Activated naive CD4-positive, alpha-beta T cell treated with anti-CD3 and anti-CD28 coated beads, Interleukin-2, amount 50 U/mL, for 72 hours (primary cell): ENCODE data around the gene FSIP1. TPM values are rescaled to one million over a fixed set of nuclear protein-coding genes. Genes with fewer than 3 reads are reported as not detected.

Experiments
- ATAC-seq, 2 donors: fragments of 150-1000 bp; cut with Tn5 transposase; 2 replicates each; pipeline ENCODE4 v1.10.0; 2021; ENCODE audit warnings: mild to moderate bottlenecking in 2 of 2, moderate library complexity in 2 of 2
- DNase-seq, 2 donors: peaks; one replicate each; pipeline ENCODE4 v3.0.0; 2021 to 2022; ENCODE audit warnings: low spot score in 2 of 2
- H3K27ac Mint-ChIP-seq, 2 donors: one replicate each; pipeline ENCODE4 v1.8.0; 2022; ENCODE audit warnings: mild to moderate bottlenecking in 2 of 2, mixed read lengths in 2 of 2
- H3K36me3 Mint-ChIP-seq, 2 donors: one replicate each; pipeline ENCODE4 v1.8.0; 2022; ENCODE audit warnings: mixed read lengths in 2 of 2
- H3K9me3 Mint-ChIP-seq, 2 donors: one replicate each; pipeline ENCODE4 v1.8.0; 2022; ENCODE audit warnings: mixed read lengths in 2 of 2
- total RNA-seq, 2 donors: library from RNA; stranded (reverse); gene quantifications; one replicate each; pipeline ENCODE4 v1.2.3, GENCODE V29; 2022

FSIP1 gene
- total RNA-seq, 2 donors from 2014 or later = 0.18 to 1.1 TPM

DNA sequence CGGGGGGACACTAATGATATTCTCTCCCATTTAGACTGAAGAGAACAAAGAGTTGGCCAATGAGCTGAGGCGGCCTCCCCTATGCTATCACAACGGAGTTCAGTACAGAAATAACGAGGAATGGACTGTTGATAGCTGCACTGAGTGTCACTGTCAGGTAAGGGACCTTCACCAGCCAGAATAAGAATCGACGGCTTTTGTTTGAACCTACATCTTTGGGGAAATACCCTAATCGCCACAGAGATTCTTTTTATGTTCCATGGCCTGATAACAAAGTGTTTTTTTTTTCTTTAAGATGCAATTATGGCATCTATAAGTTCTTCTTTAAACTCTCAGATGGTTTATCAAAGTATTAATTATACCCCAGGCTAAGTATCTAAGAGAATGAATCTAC, 198.4 kb downstream of the FSIP1 start:
- Mint-ChIP-seq H3K27ac (no peak overlapping the region), H3K36me3 (no peaks in the 10 kb centered on the region), H3K9me3 (no peaks in the 10 kb centered on the region)
- ATAC-seq (no peak), DNase-seq (no peak)

DNA sequence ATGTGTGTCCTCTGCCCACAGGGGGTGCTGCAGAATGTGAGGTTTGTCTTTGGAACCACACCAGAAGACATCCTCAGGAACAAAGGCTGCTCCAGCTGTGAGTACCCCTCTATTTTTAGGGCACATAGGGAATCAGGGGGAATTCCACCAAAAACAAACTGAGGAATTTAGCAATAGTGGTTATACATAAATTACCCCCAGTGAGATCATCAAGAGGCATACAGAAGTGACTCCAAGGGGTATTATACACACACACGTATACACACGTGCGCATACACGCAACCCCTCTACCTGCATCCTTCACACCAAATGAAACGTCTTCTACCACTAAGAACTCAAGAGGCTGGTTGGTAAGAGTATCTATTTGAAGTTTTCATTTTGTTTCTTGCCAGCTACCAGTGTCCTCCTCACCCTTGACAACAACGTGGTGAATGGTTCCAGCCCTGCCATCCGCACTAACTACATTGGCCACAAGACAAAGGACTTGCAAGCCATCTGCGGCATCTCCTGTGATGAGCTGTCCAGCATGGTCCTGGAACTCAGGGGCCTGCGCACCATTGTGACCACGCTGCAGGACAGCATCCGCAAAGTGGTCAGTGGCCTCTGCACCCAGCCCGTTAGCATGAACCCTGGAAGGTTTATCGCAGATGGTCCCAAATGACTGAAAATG, 198.9 kb downstream of the FSIP1 start:
- Mint-ChIP-seq H3K36me3 (no peaks in the 10 kb centered on the region), H3K27ac (no peak overlapping the region), H3K9me3 (no peaks in the 10 kb centered on the region)
- ATAC-seq = no peak
- DNase-seq = peak in 1 of 2 donors; percentile 58

DNA sequence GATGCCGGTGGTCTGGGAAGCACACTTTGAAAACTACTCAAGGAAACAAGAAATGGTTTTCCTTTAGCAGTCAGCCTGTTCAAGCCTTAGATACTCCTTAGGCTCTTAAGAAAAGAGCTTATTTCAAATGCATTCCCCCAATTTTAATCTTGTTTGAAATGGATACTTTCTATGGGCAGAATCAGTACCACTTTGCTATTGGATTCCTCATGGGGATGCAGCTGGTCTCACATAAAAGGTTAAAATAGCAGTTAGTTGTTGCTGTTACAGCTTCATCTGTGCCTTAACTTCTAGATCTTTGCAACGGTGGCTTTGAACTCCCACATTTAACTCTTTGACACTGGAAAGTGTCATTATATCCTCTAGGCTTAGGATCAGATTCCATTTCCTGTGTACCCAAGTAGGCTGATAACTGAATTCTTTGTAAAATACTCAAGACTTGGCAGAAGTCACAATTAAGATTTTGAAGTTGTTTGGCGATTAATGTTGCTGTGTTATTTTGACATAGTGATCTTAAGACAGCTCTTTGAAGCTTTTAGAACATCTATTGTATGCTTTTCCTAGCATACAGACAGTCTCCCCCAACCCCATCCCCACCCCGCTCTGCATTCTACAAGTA, 199.6 kb downstream of the FSIP1 start:
- no peaks in the 10 kb centered on the region for H3K9me3 Mint-ChIP-seq
- no peaks in the 10 kb centered on the region for H3K36me3 Mint-ChIP-seq
- ATAC-seq = no peak
- H3K27ac Mint-ChIP-seq = no peak overlapping the region
- no peak for DNase-seq

DNA sequence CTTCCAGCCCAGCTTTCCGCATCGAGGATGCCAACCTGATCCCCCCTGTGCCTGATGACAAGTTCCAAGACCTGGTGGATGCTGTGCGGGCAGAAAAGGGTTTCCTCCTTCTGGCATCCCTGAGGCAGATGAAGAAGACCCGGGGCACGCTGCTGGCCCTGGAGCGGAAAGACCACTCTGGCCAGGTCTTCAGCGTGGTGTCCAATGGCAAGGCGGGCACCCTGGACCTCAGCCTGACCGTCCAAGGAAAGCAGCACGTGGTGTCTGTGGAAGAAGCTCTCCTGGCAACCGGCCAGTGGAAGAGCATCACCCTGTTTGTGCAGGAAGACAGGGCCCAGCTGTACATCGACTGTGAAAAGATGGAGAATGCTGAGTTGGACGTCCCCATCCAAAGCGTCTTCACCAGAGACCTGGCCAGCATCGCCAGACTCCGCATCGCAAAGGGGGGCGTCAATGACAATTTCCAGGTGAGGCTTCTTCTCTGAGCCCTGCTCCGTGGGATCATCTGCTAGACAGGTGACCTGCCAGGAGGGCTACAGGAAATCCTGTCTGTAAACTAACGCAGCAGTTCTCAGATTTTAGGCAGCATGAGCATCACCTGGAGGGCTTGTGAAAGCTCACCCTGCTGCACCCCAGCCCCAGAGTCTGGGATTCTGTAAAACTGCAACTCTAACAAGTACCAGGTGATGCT, 200.2 kb downstream of the FSIP1 start:
- no peak for ATAC-seq
- Mint-ChIP-seq H3K27ac (no peak overlapping the region), H3K9me3 (no peaks in the 10 kb centered on the region), H3K36me3 (no peaks in the 10 kb centered on the region)
- DNase-seq = no peak

DNA sequence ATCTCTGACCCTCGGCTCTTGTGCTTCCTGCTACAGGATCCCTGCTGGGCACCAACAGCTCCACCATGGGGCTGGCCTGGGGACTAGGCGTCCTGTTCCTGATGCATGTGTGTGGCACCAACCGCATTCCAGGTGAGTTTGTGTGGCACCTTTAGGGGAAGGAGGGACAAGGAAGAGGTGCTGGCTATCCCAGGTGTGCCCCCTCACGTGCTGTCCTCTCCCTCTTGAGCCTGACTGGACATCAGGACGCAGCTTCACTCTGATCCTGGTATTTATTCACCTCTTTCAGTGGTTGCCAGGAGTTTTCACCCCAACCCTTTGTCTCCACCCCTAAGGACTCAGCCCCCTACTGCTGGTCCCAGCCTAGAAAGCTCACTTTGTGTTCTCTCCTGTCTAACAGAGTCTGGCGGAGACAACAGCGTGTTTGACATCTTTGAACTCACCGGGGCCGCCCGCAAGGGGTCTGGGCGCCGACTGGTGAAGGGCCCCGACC, 200.8 kb downstream of the FSIP1 start:
- no peak for ATAC-seq
- no peak for DNase-seq
- no peak overlapping the region for H3K27ac Mint-ChIP-seq
- no peaks in the 10 kb centered on the region for H3K36me3 Mint-ChIP-seq
- no peaks in the 10 kb centered on the region for H3K9me3 Mint-ChIP-seq

DNA sequence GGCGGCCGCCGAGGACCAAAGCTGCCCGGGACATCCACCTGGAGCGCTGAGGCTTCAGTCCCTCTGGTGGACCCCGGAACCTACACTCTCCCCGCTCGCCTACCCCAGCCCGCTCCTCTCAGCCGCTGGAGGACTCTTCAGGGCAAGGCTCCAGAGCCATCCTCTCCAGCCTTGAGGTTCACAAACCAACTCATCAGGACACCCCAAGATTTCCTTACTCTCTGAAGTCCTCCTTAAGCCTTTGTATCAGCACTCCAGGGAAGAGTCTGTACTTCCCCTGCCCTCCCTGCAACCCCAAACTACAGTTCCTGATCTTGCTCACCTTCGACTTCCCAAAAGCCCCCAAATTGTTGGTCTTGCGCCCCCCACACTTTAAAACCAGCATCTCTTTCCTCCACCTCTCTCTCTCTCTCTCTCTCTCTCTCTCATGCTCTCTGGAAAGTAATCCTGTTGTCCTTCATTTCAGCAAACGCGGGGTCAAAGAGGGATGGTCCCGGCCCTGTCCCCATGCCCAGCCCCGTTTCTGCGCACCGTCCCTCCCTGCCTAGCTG, 201.3 kb downstream of the FSIP1 start:
- H3K27ac Mint-ChIP-seq = no peak overlapping the region
- ATAC-seq (peak in 1 of 2 donors; percentile 25), DNase-seq (no peak)
- H3K9me3 Mint-ChIP-seq = no peaks in the 10 kb centered on the region
- H3K36me3 Mint-ChIP-seq = no peaks in the 10 kb centered on the region

DNA sequence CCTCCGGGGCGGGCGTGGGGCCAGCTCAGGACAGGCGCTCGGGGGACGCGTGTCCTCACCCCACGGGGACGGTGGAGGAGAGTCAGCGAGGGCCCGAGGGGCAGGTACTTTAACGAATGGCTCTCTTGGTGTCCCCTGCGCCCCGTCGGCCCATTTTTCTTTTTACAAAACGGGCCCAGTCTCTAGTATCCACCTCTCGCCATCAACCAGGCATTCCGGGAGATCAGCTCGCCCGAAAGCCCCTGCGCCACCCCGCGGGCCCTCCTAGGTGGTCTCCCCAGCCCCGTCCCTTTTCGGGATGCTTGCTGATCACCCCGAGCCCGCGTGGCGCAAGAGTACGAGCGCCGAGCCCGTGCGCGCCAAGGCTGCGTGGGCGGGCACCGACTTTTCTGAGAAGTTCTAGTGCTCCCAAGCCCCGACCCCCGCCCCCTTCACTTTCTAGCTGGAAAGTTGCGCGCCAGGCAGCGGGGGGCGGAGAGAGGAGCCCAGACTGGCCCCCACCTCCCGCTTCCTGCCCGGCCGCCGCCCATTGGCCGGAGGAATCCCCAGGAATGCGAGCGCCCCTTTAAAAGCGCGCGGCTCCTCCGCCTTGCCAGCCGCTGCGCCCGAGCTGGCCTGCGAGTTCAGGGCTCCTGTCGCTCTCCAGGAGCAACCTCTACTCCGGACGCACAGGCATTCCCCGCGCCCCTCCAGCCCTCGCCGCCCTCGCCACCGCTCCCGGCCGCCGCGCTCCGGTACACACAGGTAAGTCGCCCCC, 202.0 kb downstream of the FSIP1 start, which contains the start of gene THBS1:
Gene THBS1 (plus strand): TSS at position 595 of the 757 bp plus-strand sequence. CDS start 779 bp downstream, outside the sequence.
- Mint-ChIP-seq H3K27ac (no peak within 1 kb of the TSS), H3K9me3 (no peaks in the 10 kb centered on the region), H3K36me3 (no peaks in the 10 kb centered on the region)
- peak; percentile 43 to 49 for ATAC-seq
- peak in 1 of 2 donors; percentile 50 for DNase-seq

DNA sequence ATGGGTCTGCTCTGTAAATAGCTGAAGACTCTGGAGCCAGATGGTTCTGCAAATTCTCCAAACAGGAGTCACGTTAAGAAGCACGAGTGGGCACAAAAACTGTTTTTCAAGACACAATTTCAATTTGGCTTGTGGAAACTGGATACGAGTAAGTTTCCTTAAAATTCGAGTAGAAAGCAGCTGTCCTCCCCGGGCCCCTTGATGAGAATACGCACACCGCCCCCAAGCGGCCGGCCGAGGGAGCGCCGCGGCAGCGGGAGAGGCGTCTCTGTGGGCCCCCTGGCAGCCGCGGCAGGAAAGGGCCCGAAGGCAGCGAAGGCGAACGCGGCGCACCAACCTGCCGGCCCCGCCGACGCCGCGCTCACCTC, 202.5 kb downstream of the FSIP1 start:
- peak; percentile 87 to 89 for ATAC-seq
- Mint-ChIP-seq H3K27ac (no peak overlapping the region), H3K9me3 (no peaks in the 10 kb centered on the region), H3K36me3 (no peaks in the 10 kb centered on the region)
- DNase-seq = peak; percentile 75 to 97

DNA sequence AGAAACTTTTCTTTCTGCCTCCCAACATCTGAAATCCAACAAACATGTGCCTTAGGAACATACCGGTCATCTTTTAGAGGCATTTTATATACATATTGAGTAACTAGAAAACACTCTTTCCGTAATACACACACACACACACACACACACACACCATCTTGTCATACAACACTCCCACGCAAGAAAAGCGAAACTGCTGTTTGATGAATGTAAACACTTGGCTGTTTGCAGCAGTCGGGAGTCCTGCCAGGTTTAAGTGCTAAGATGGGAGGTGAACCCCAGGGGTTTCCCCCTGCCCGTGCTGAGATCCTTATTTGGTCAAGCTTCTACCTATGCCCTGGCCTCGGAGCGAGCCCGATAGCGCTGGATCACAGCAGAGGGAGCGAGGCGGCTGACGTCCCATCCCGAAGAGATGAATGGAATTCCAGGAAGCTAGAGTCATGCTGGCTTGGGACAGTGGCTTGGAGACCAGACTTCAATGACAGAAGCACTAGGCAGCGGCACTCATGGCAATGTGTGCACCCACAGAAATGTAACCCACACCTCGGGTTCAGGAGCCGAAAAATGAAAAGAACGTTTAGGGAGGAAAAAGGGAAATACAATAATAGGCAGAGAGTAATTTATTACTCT, 203.0 kb downstream of the FSIP1 start:
- H3K27ac Mint-ChIP-seq = peak overlapping the region in 1 of 2 donors; percentile 55
- no peak for DNase-seq
- H3K36me3 Mint-ChIP-seq = no peaks in the 10 kb centered on the region
- no peak for ATAC-seq
- H3K9me3 Mint-ChIP-seq = no peaks in the 10 kb centered on the region

DNA sequence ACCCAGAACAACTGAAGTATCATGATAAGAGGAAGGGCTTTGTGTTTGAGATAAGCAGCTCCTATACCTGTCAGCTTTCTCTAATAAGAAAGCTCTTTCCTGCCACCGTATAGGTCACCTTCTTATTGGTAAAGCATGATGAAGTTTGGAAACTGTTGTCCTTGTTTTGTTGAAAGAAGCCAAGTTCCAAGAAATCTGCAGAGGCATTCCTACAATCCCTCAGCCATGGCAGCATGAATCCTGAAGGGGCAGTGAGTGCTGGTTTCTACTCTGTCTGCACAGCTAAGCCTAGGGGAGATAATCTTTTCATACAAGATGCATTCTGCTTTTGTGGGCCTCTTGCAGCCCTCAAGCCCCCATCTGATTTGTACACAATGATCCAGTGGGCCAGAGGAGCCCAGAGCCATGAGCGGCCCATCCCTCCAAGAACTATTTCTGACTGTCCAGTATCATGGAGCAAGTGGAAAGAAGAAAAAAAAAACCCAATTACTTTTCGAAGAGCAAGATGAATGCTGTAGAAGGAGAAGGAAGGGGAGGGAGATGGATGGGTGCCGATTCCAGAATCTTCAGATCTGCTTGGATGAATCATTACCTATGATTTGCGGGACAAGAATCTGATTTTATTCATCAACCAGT, 203.7 kb downstream of the FSIP1 start:
- Mint-ChIP-seq H3K27ac (no peak overlapping the region), H3K36me3 (no peaks in the 10 kb centered on the region), H3K9me3 (no peaks in the 10 kb centered on the region)
- no peak for ATAC-seq
- no peak for DNase-seq

DNA sequence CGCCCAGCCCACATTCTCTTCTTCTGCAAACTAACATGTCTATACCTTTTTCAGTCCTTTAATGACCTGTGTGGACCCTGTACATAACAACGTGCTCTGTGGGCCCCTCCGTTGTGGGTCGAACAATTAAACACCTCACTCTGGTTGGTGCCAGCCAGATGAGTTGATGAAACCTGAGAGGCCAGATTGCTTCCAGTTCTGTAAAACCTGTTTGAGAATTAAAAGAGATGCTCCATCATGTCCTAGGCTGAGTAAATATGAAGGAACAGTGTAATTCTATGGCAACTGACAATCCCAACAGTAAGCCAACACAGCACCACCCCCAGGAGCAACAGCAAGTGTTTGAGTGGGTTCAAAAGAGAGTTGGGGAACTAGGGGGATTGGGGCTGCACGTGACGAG, 207.5 kb downstream of the FSIP1 start:
- Mint-ChIP-seq H3K36me3 (no peaks in the 10 kb centered on the region), H3K27ac (no peak overlapping the region), H3K9me3 (no peaks in the 10 kb centered on the region)
- no peak for ATAC-seq
- DNase-seq = no peak

DNA sequence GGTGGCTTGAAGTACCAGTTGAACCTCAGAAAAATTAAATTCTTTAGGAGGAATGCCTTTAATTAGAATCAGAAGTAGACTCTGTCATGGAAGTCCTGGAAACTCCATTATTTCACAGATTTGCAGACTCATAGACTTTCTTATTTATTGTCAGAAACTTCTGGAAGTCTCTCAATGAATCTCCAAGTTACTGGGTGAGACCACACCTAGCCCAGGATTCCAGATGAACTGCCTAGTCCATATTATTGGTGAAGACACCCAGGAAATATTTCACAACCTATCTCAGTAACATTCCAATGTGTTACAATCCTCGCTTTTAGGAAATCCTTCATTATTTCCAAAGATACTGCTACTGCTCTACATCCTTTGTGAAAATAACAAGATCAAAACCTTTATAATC, 208.2 kb downstream of the FSIP1 start:
- DNase-seq (no peak), ATAC-seq (no peak)
- H3K9me3 Mint-ChIP-seq = no peaks in the 10 kb centered on the region
- no peaks in the 10 kb centered on the region for H3K36me3 Mint-ChIP-seq
- H3K27ac Mint-ChIP-seq = no peak overlapping the region

DNA sequence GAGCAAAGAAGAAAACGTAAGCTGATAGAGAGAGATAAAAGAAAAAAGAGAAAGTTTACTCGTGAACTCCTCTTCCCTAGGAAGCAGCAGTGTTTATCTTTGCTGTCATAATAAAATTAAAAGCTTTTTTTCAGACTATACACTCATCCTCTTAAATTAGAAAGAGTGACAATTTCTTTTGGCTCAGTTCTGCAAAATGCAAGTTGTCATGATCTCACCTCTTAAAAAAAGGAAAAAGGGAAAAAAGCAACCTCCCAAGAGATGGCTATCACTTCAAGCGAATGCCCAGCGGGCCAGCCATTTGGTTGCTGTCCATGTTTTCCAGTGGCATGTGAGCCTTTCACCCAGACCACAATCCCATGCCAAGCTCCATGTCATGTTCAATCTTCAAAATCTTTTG, 208.8 kb downstream of the FSIP1 start:
- Mint-ChIP-seq H3K36me3 (no peaks in the 10 kb centered on the region), H3K27ac (no peak overlapping the region), H3K9me3 (no peaks in the 10 kb centered on the region)
- ATAC-seq (no peak), DNase-seq (no peak)

DNA sequence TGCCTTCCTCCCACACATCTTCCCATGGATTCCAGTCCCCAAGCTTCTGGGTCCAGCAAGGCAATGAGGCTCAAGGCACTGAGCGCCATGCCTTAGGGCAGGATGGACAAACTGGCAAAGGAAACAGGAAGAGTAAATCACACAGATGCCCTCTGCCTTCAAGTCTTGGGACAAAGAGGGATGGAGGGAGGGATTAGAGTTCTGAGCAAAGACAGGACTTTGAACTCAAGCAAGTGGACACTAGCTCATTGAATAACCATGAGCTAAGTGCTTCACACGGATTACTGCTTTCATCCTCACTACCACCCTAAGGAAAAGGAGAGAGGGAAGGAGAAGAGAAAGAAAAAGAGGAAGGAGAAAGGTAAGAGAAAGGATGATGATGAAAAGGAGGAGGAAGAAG, 209.4 kb downstream of the FSIP1 start:
- no peaks in the 10 kb centered on the region for H3K36me3 Mint-ChIP-seq

DNA sequence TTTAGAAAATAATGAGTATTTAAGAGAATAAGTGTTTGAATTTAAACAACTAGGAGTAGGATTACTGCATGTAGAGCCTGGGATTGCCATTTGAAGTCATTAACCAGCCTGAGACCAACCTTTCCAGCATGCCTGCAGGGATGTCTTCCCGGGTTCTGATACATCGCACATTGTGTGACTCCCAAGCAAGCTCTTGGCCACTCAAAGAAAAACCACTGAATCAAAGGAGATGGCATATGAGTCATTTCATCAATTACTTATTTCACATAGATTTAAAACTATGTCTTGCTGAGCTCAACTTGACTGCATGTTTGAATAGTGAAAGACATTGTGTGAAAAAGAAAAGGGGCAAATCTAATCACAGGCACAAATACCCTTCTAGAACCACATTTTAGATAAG, 216.8 kb downstream of the FSIP1 start:
- no peaks in the 10 kb centered on the region for H3K9me3 Mint-ChIP-seq
- H3K36me3 Mint-ChIP-seq = no peaks in the 10 kb centered on the region

More for the DNA sequence above, 209.4 kb downstream of the FSIP1 start:
- no peak for ATAC-seq
- Mint-ChIP-seq H3K9me3 (no peaks in the 10 kb centered on the region), H3K27ac (no peak overlapping the region)
- DNase-seq = no peak

More for the DNA sequence above, 216.8 kb downstream of the FSIP1 start:
- H3K27ac Mint-ChIP-seq = no peak overlapping the region
- DNase-seq (no peak), ATAC-seq (no peak)
